Ecto neural progenitor cell (in vitro differentiated cells): Measurements from ENCODE around the gene PRKN.
"Not testable (repeated sequence)": the region's sequence is repeated elsewhere in the genome, so short reads cannot be mapped to it uniquely, and the experiment has no call there.

ENCODE experiments used
- DNase-seq: peaks from one replicate; pipeline ENCODE4 v3.0.0-alpha.2; 2018; ENCODE audit warnings: low spot score

PRKN gene

GRCh38 chr6:161844804-161845203, 882.8 kb downstream of the PRKN start:
- DNase-seq, result no peak

DNA sequence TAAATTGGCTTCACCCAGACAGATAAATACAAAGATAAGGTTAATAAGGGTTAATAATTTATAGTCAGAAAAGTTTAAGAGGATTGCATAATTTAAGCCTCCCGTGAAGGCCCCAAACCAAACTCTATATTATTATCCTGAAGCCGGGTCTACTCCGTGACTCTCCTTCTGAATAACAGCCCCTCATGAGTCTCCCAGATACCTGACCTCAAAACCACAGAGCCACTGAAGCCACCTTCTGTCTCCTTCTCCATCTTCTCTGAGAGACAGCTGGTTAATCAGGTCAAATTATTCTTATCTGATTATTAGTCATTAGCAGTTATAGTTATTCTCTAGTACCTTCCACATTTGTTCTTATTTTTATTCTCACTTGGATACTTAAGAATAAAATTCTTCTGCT, 884.5 kb downstream of the PRKN start:
- no peak for DNase-seq

DNA sequence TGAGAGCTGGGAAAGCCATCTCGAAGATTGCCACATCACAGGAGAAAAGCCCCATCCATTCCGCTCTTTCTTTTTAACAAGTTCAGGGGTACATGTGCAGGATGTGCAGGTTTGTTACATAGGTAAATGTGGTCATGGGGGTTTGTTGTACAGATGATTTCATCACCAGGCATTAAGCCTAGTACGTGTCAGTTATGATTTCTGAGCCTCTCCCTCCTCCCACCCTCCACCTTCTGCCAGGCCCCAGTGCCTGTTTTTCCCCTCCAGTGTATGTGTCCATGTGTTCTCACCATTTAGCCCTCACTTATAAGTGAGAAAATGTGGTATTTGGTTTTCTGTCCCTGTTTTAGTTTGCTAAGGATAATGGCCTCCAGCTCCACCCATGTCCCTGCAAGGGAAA, 887.2 kb downstream of the PRKN start:
- no peak for DNase-seq

GRCh38 chr6:161838306-161839035, 889.1 kb downstream of the PRKN start:
- DNase-seq, result peak; percentile 52

DNA sequence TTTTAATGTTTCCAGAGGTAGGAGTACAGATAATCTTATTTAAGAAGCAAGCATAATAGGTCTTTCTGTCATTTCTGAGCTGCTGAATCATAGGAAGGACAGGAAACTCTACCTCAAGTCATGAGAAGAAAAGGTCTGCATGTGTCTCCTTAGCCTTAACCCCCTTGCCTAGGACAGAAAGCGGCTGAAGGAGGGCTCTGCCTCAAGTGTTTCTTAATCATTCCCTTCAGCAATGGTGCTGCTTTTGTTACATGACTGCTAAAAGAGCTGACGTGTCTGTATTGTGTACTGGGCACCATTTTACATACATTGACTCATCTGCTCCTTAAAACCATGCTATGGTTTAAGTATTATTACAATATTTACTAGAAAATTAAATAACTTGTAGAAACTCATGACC, 889.7 kb downstream of the PRKN start:
- DNase-seq, result no peak

GRCh38 chr6:161837449-161837735, 890.2 kb downstream of the PRKN start:
- no peak for DNase-seq

- DNase-seq, result no peak
Observed at GRCh38 chr6:161836643-161837448, 890.7 kb downstream of the PRKN start.

GRCh38 chr6:161835500-161836215, 891.9 kb downstream of the PRKN start:
- DNase-seq, result no peak

- no peak for DNase-seq
Observed at GRCh38 chr6:161834426-161834825, 893.1 kb downstream of the PRKN start.

DNA sequence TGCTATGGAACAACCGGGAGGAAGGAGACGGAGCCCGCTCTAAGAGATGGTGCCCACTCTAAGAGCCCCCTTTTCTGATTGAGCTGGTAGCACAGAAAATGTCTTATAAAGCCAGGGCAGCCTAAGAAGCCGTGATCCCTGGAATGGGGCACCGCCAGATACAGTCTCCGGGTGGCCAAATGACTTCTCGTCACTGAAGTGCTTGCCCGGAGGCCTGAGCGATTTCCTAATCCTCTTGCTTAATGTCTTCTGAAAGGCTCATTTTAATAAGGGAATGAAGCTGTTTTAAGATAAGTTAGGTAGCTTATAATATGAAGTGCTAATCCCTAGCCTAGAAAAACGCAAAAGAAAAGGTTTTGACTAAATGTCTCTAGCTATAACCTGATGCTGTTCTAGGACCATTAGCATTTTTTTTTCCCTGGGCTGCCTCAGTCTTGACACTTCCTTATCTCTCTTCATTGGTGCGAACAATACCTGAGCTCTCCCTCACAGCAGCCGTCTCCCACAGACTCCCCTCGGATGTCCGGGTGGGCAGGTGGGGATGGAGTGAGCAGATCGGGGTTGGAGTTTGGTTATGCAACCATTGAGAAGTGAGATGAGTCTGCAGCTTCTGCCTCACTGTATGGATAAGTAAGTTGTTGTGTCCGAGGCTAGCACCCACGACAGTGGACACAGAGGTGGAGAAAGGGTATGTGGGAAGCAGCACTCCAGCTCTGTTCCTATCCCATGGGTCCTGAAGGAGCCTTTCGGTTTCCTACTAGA, 894.3 kb downstream of the PRKN start:
- no peak for DNase-seq

DNA sequence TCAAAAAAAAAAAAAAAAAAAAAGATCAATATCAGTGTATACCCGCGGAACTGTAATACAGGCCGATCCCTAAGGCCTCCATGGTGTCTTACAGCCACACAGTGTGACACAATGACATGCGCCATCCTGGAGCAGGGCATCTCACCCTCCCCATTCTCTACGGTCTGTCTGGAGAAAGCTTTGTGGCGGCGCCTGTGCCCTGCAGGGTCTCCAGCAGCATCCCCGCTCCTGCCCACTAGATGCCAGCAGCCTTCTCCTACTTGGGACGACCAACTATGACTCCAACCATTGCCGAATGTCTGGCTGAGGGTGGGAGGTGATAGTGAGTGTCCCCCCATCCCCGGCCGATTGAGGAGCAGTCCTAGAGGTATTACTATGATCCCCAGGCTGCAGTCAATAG, 894.9 kb downstream of the PRKN start:
- DNase-seq, result no peak

- DNase-seq, result no peak
Observed at GRCh38 chr6:161830866-161831616, 896.5 kb downstream of the PRKN start.

DNA sequence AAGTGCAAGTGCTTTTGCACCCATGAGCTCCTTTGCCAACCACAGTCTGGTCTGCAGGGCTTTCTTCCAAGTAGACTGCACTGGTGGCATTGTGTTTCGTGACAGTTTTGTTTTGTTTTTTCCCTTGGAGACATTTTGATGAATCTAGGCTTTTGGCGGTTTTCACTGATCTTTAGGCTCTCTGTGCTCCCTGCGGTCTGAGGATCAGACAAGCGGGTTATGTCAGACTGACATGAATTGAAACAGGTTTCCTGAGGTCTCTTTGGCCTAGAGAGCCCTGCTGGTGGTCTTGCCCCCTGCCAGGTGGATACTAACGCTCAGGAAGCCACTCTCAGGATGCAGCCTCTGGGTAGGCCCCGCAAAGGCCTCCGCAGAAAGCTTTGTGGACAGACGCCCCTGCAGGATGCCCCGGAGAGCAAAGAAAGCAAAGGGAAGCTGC, 898.3 kb downstream of the PRKN start:
- no peak for DNase-seq

GRCh38 chr6:161828355-161828754, 899.2 kb downstream of the PRKN start:
- DNase-seq, result no peak

- no peak for DNase-seq
Observed at GRCh38 chr6:161826512-161826911, 901.1 kb downstream of the PRKN start.

DNA sequence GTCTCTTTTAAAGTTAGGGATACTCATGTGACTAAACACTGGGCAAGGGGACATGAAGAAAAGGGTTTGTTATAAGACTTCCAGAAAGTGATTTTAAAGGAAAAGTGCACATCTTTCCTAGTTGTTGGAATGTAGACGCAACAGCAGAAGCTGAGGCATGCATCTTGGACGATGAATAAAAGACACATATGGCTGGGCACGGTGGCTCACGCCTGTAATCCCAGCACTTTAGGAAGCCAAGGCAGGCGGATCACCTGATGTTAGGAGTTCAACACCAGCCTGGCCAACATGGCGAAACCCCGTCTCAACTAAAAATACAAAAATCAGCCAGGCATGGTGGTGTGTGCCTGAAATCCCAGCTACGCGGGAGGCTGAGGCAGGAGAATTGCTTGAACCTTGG, 905.4 kb downstream of the PRKN start:
- not testable (repeated sequence) for DNase-seq

DNA sequence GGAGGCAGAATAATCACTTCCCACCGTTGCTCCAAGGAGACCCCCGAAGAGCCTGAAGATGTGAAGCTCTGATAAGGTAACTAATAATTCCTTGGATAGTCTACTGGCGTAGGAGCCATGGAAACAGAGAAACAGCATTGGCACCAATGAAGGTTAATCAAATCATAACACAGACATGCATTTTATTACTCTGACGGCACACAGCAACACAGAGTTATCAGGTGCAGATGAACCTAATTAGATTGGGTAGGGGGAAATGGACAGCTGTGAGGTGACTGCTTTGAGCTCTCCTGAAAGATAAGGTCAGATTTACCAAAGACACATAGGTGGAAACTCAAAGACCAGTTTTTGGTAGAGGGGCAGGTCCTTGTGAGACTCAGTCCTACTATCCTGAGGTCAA, 909.7 kb downstream of the PRKN start:
- no peak for DNase-seq

DNA sequence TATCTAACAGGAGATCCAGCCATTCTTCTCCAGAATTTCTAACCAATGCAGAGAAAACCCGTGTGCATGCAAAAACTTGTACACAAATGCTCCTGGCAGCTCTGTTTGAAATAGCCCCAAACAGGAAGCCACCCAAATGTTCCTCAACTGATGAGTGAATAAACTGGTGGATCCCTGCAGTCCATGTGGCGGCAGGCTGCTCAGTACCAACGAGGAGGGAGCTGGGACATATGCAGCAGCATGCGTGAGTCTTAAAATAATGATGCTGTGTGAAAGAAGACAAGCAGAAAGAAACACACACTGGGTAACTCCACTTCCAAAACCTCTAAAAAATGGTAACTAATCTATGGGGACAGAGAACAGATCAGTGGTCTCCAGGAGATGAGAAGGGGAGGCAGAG, 911.6 kb downstream of the PRKN start:
- DNase-seq, result no peak

- no peak for DNase-seq
Observed at GRCh38 chr6:161813156-161813555, 914.4 kb downstream of the PRKN start.

GRCh38 chr6:161809971-161810370, 917.6 kb downstream of the PRKN start:
- DNase-seq, result no peak

GRCh38 chr6:161804838-161805237, 922.7 kb downstream of the PRKN start:
- no peak for DNase-seq

GRCh38 chr6:161803131-161803530, 924.4 kb downstream of the PRKN start:
- DNase-seq, result no peak
